Testis (tissue), 3 donors: ENCODE results near the gene TBCD. TPM values are rescaled to one million over a fixed set of nuclear protein-coding genes. Genes with fewer than 3 reads are reported as not detected.

Experiments used
- DNase-seq: peaks from one replicate; pipeline ENCODE4 v3.0.0-alpha.2; 2019
- H3K27ac ChIP-seq, 2 donors: fragments of 200-600 bp; sonication (generic); one replicate each; pipeline ENCODE4 v1.5.1; 2019
- H3K27me3 ChIP-seq: fragments of 200-600 bp; sonication (generic); one replicate; pipeline ENCODE4 v1.5.1; 2019
- H3K36me3 ChIP-seq: fragments of 200-600 bp; sonication (generic); one replicate; pipeline ENCODE4 v1.5.1; 2017; ENCODE audit warnings: low read depth; ENCODE audit errors: missing control alignments
- H3K4me1 ChIP-seq: fragments of 200-600 bp; sonication (generic); one replicate; pipeline ENCODE4 v1.5.1; 2019
- H3K4me3 ChIP-seq, 2 donors: fragments of 200-600 bp; sonication (generic); one replicate each; pipeline ENCODE4 v1.5.1; 2017 to 2019
- H3K9me3 ChIP-seq: fragments of 200-600 bp; sonication (generic); one replicate; pipeline ENCODE4 v1.5.1; 2017
- CTCF ChIP-seq, 3 experiments: fragments of 450-650 bp in 2 of 3; fragments of 200-600 bp in 1 of 3; sonication (generic) in 1 of 3; IDR thresholded peaks; one replicate each; pipeline ENCODE4 v1.5.1; 2016 to 2019; ENCODE audit warnings: antibody characterized with exemption in 3 of 3, mild to moderate bottlenecking in 2 of 3, moderate library complexity in 1 of 3
- POLR2A ChIP-seq: fragments of 450-650 bp; IDR thresholded peaks from one replicate; pipeline ENCODE4 v1.6.1; 2017; ENCODE audit warnings: antibody characterized with exemption, mild to moderate bottlenecking, moderate library complexity
- WGBS, 2 donors: methylation state at CpG; one replicate each; pipeline ENCODE4 v1.1.5; 2018; 5-methylcytosine and 5-hydroxymethylcytosine counted together
- intact Hi-C: fragments of 100-400 bp; cut with DNase I; formaldehyde crosslinking; loops from one replicate; pipeline ENCODE4 v1.15.1; 2023; ENCODE audit warnings: low total_unique reads
- polyA plus RNA-seq: library from polyadenylated mRNA; stranded (reverse); fragments of 350-450 nt; fragmentation: Illumina TruSeq; extraction: RNeasy Lipid Tissue Mini Kit (QIAGEN cat#74804); gene quantifications from one replicate; pipeline ENCODE4 v1.2.3, GENCODE V29; 2014; ENCODE audit warnings: low read depth, low replicate concordance; ENCODE audit not compliant: insufficient read depth
- total RNA-seq, 2 donors: library from RNA; depleted of rRNA; stranded (reverse); fragments of >200 nt; gene quantifications; one replicate each; pipeline ENCODE4 v1.2.3, GENCODE V29; 2016

The TBCD gene
- total and polyA plus RNA-seq, 3 donors from 2014 or later = 81.2 to 128 (median 115) TPM

DNA sequence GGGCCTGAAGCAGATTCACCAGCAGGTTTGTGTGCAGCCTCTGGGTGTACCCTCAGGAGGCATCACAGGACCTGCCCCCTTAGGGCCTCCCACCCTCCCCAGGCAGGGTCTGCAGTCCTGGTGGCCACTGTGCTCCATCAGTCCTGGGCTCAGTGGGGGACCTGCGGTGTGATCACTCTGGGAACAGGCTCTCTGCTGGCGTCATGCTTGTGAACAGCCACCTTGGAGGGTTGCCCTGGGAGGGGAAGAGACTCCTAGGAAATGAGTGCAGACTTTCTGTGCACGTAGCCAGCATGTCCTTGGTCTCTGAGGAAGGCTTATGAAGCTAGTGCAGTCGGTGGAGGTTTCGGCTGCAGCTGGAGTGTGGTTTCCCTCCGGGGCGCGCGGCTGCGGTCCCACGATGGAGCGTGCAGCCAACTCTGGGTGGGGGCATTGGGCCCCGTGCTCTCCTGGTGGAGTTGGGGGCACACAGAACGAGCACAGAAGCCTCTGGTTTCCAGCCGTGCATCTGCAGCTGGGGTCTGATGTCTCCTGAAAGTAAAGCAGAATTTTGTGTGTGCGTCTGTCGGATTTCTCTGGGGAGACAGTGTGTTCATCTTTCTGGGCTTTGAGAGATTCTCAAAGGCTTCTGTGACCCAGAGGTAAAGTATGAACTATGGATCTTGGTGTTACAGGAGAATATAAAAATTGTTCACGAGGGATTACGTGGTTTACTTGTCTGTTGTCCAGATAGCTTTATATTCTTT, 156.1 kb downstream of the TBCD start:
- H3K9me3 ChIP-seq = no peaks in the 10 kb centered on the region
- 74 to 78% methylated on average over 7 to 19 of the region's 19 CpGs for WGBS, 2 donors
- intact Hi-C loops = no loop called here
- peaks cover 3% of the 10 kb centered on the region for H3K4me1 ChIP-seq
- DNase-seq = peak; percentile 54
- H3K27ac ChIP-seq = peak overlapping the region in 1 of 2 donors; percentile 45
- H3K27me3 ChIP-seq = no peaks in the 10 kb centered on the region
- no peak overlapping the region for H3K4me3 ChIP-seq
- no peaks in the 10 kb centered on the region for H3K36me3 ChIP-seq
- TF ChIP-seq CTCF (IDR thresholded peaks at IDR 0.05) (no peak), POLR2A (no peak)

DNA sequence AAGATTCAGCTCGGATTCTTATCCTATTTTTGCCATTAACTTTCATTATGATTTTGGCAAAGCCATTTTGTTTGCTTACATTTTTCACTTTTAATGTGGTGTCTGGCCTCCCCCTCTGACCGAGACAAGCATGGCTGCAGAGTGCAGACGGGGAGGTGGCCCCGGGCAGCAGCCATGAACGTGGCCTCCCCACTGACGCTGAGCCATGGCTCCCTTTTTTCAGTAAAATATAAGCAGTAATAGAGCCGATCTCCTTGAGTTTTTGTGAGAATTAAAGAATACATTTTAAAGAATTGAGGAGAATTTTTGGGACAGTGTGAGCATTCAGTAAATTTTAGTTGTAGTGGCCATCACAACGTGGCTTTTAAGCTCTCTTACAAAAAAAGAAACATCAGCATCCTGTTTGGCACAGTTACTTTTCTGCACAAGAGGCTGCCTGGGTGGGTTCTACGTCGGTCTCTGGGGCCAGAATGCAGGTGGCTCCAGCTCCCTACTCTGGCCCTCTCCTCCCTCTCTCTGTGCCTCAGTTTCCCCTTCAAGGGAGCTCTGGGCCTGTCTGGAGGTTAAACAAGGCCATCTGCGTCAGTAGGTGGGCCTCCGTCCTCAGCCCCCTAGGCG, 156.8 kb downstream of the TBCD start:
- Histone ChIP-seq H3K4me3 (no peak overlapping the region), H3K27me3 (no peaks in the 10 kb centered on the region), H3K4me1 (peaks cover 3% of the 10 kb centered on the region), H3K9me3 (no peaks in the 10 kb centered on the region), H3K27ac (peak overlapping the region in 1 of 2 donors; percentile 45), H3K36me3 (no peaks in the 10 kb centered on the region)
- WGBS, 2 donors = 73 to 79% methylated on average over 13 of the region's 13 CpGs
- DNase-seq = no peak
- intact Hi-C loops = no loop called here
- TF ChIP-seq POLR2A (no peak), CTCF (IDR thresholded peaks at IDR 0.05) (no peak)

GRCh38 chr17:82909322-82909904, 157.5 kb downstream of the TBCD start:
- TF ChIP-seq POLR2A = no peak
- peaks cover 3% of the 10 kb centered on the region for H3K4me1 ChIP-seq
- DNase-seq = no peak
- WGBS, 2 donors = 87 to 96% methylated on average over 24 to 26 of the region's 26 CpGs
- intact Hi-C loops = no loop called here
- H3K27me3 ChIP-seq = no peaks in the 10 kb centered on the region
- no peaks in the 10 kb centered on the region for H3K36me3 ChIP-seq
- no peak overlapping the region for H3K27ac ChIP-seq
- no peaks in the 10 kb centered on the region for H3K9me3 ChIP-seq
- H3K4me3 ChIP-seq = no peak overlapping the region

- no peaks in the 10 kb centered on the region for H3K9me3 ChIP-seq
- H3K4me3 ChIP-seq = no peak overlapping the region
- no peaks in the 10 kb centered on the region for H3K36me3 ChIP-seq
- no peak for DNase-seq
- 67 to 86% methylated on average over 4 to 12 of the region's 12 CpGs for WGBS, 2 donors
- intact Hi-C loops = no loop called here
- no peak overlapping the region for H3K27ac ChIP-seq
- peaks cover 3% of the 10 kb centered on the region for H3K4me1 ChIP-seq
- no peaks in the 10 kb centered on the region for H3K27me3 ChIP-seq
- TF ChIP-seq POLR2A (no peak), CTCF (IDR thresholded peaks at IDR 0.05) (no peak)
Measured at GRCh38 chr17:82910041-82910481, 158.2 kb downstream of the TBCD start.

- no peaks in the 10 kb centered on the region for H3K9me3 ChIP-seq
- TF ChIP-seq POLR2A (no peak), CTCF (IDR thresholded peaks at IDR 0.05) (no peak)
- no peaks in the 10 kb centered on the region for H3K27me3 ChIP-seq
- no peak overlapping the region for H3K27ac ChIP-seq
- H3K36me3 ChIP-seq = no peaks in the 10 kb centered on the region
- intact Hi-C loops = no loop called here
- DNase-seq = no peak
- no peak overlapping the region for H3K4me3 ChIP-seq
- 87% methylated on average over 9 of the region's 9 CpGs for WGBS, 2 donors
- H3K4me1 ChIP-seq = peaks cover 3% of the 10 kb centered on the region
Measured at GRCh38 chr17:82910770-82911169, 158.9 kb downstream of the TBCD start.
